Osteoblast (primary cell): Measurements from ENCODE around the gene ACOT2. TPM values are rescaled to one million over a fixed set of nuclear protein-coding genes. Genes with fewer than 3 reads are reported as not detected.
"Not testable (repeated sequence)": the region's sequence is repeated elsewhere in the genome, so short reads cannot be mapped to it uniquely, and the experiment has no call there.

ENCODE experiments used
- DNase-seq: peaks from one replicate; pipeline ENCODE4 v3.0.0; 2011; ENCODE audit warnings: low spot score, mixed read lengths; ENCODE audit not compliant: insufficient read length; ENCODE audit errors: missing footprints
- H2AFZ ChIP-seq: 2 replicates; pipeline ENCODE4 v1.6.0; 2011; ENCODE audit warnings: mild to moderate bottlenecking, low read length
- H3K27ac ChIP-seq: 2 replicates; pipeline ENCODE4 v1.5.1; 2011; ENCODE audit warnings: mild to moderate bottlenecking, low read depth, low read length, moderate library complexity
- H3K27me3 ChIP-seq: 2 replicates; pipeline ENCODE4 v1.6.0; 2012; ENCODE audit warnings: mild to moderate bottlenecking, control low read depth, inconsistent platforms, low read length, moderate library complexity; ENCODE audit not compliant: insufficient read depth
- H3K36me3 ChIP-seq: 2 replicates; pipeline ENCODE4 v1.5.1; 2011; ENCODE audit warnings: mild to moderate bottlenecking, low read length, control low read depth, moderate library complexity; ENCODE audit not compliant: insufficient read depth
- H3K4me1 ChIP-seq: 2 replicates; pipeline ENCODE4 v1.5.1; 2011; ENCODE audit warnings: mild to moderate bottlenecking, low read length, control low read depth, moderate library complexity; ENCODE audit not compliant: insufficient read depth
- H3K4me2 ChIP-seq: 2 replicates; pipeline ENCODE4 v1.6.0; 2011; ENCODE audit warnings: mild to moderate bottlenecking, low read length; ENCODE audit not compliant: insufficient read depth
- H3K4me3 ChIP-seq: fragments of 200-600 bp; sonication (generic); 3 replicates; pipeline ENCODE4 v1.5.1; 2012; ENCODE audit warnings: mild to moderate bottlenecking, low read length, inconsistent platforms; ENCODE audit not compliant: insufficient read depth
- H3K79me2 ChIP-seq: 2 replicates; pipeline ENCODE4 v1.6.0; 2012; ENCODE audit warnings: mild to moderate bottlenecking, low read length, control low read depth, inconsistent platforms; ENCODE audit not compliant: insufficient read depth
- H3K9me3 ChIP-seq: 2 replicates; pipeline ENCODE4 v1.5.1; 2011; ENCODE audit warnings: low read depth, low read length, control low read depth
- H4K20me1 ChIP-seq: 2 replicates; pipeline ENCODE4 v1.6.0; 2012; ENCODE audit warnings: mild to moderate bottlenecking, low read length, control low read depth; ENCODE audit not compliant: insufficient read depth
- CTCF ChIP-seq: IDR thresholded peaks from 2 replicates; pipeline ENCODE4 v1.5.1; 2011; ENCODE audit warnings: mild to moderate bottlenecking, low read depth, low read length, moderate library complexity; ENCODE audit errors: extremely low read depth
- total RNA-seq: library from RNA; depleted of rRNA; stranded (reverse); fragments of >200 nt; gene quantifications from 2 replicates; pipeline ENCODE4 v1.2.3, GENCODE V29; 2012

ACOT2 gene
- total RNA-seq, 1 donor = 58.3 TPM

GRCh38 chr14:73574251-73574650, 5.2 kb downstream of the ACOT2 start:
- H3K4me1 ChIP-seq, H2AFZ ChIP-seq, H3K4me3 ChIP-seq, H4K20me1 ChIP-seq, H3K4me2 ChIP-seq, H3K36me3 ChIP-seq, H3K79me2 ChIP-seq, H3K27ac ChIP-seq, DNase-seq, H3K9me3 ChIP-seq, H3K27me3 ChIP-seq: not testable (repeated sequence)

GRCh38 chr14:73576391-73576790, 7.4 kb downstream of the ACOT2 start:
- peaks cover 2% of the 10 kb centered on the region for H4K20me1 ChIP-seq
- H3K4me3 ChIP-seq = no peak overlapping the region
- peaks cover 3% of the 10 kb centered on the region for H3K4me1 ChIP-seq
- TF ChIP-seq CTCF = no peak
- H3K27me3 ChIP-seq = no peaks in the 10 kb centered on the region
- peak; percentile 39 for DNase-seq
- no peak overlapping the region for H3K27ac ChIP-seq
- H3K9me3 ChIP-seq = no peaks in the 10 kb centered on the region
- peaks cover under 1% of the 10 kb centered on the region for H3K79me2 ChIP-seq
- H2AFZ ChIP-seq = no peak overlapping the region
- peaks cover 5% of the 10 kb centered on the region for H3K36me3 ChIP-seq
- no peak overlapping the region for H3K4me2 ChIP-seq

GRCh38 chr14:73577214-73577613, 8.2 kb downstream of the ACOT2 start:
- not testable (repeated sequence) for H3K27ac ChIP-seq, H3K9me3 ChIP-seq, H2AFZ ChIP-seq, H3K4me1 ChIP-seq, H3K4me3 ChIP-seq, H3K79me2 ChIP-seq, H3K4me2 ChIP-seq, H3K27me3 ChIP-seq, H4K20me1 ChIP-seq, H3K36me3 ChIP-seq, DNase-seq

- not testable (repeated sequence) for H3K4me2 ChIP-seq, H2AFZ ChIP-seq, H3K4me1 ChIP-seq, H3K79me2 ChIP-seq, H3K4me3 ChIP-seq, H3K27me3 ChIP-seq, DNase-seq, H3K27ac ChIP-seq, H3K9me3 ChIP-seq, H4K20me1 ChIP-seq, H3K36me3 ChIP-seq
Measured at GRCh38 chr14:73582102-73582979, 13.3 kb downstream of the ACOT2 start.

- H3K27me3 ChIP-seq = no peaks in the 10 kb centered on the region
- H4K20me1 ChIP-seq = no peaks in the 10 kb centered on the region
- H3K79me2 ChIP-seq = no peaks in the 10 kb centered on the region
- TF ChIP-seq CTCF = no peak
- H3K4me1 ChIP-seq = no peaks in the 10 kb centered on the region
- H3K4me2 ChIP-seq = no peak overlapping the region
- H3K4me3 ChIP-seq = no peak overlapping the region
- H3K27ac ChIP-seq = no peak overlapping the region
- H3K9me3 ChIP-seq = no peaks in the 10 kb centered on the region
- no peak overlapping the region for H2AFZ ChIP-seq
- H3K36me3 ChIP-seq = no peaks in the 10 kb centered on the region
- peak; percentile 8 for DNase-seq
Measured at GRCh38 chr14:73588695-73589094, 19.7 kb downstream of the ACOT2 start.
